H1 (cell line): Measurements from ENCODE around the gene NTN5. TPM values are rescaled to one million over a fixed set of nuclear protein-coding genes. Genes with fewer than 3 reads are reported as not detected.
A peak's percentile ranks its signal among the peaks of the same experiment; 100 is the strongest.

Experiments
- CBX5 ChIP-seq: fragments of 300-800, 300-1000 bp; sonication (generic); IDR thresholded peaks from 2 replicates; pipeline ENCODE4 v1.7.1; 2016; ENCODE audit warnings: antibody characterized with exemption, low read length, low read depth
- CHD2 ChIP-seq: IDR thresholded peaks from 2 replicates; pipeline ENCODE4 v1.6.1; 2012; ENCODE audit warnings: low read length, improper control_type of control experiment
- FOSL1 ChIP-seq: IDR thresholded peaks from 2 replicates; pipeline ENCODE4 v1.6.1; 2011; ENCODE audit warnings: mild to moderate bottlenecking, low read depth, low read length, moderate library complexity; ENCODE audit not compliant: insufficient read depth
- KDM1A ChIP-seq: fragments of 200-600, 300-600 bp; sonication (generic); IDR thresholded peaks from 2 replicates; pipeline ENCODE4 v1.7.1; 2016; ENCODE audit warnings: mild to moderate bottlenecking, low read length, borderline replicate concordance
- RBBP5 ChIP-seq: IDR thresholded peaks from 2 replicates; pipeline ENCODE4 v1.7.1; 2012; ENCODE audit warnings: low read depth, mild to moderate bottlenecking, inconsistent platforms, low read length, moderate library complexity, borderline replicate concordance
- RNF2 ChIP-seq: fragments of 200-900, 300-1000 bp; sonication (generic); IDR thresholded peaks from 2 replicates; pipeline ENCODE4 v1.7.1; 2016; ENCODE audit warnings: borderline replicate concordance, low read depth, mild to moderate bottlenecking, antibody characterized with exemption, low read length; ENCODE audit not compliant: poor library complexity, severe bottlenecking; ENCODE audit errors: missing control alignments
- RXRA ChIP-seq: IDR thresholded peaks from 2 replicates; pipeline ENCODE4 v1.6.1; 2011; ENCODE audit warnings: low read depth, mild to moderate bottlenecking, low read length, moderate library complexity; ENCODE audit not compliant: insufficient read depth
- SIX5 ChIP-seq: IDR thresholded peaks from 2 replicates; pipeline ENCODE4 v1.6.1; 2011; ENCODE audit warnings: mild to moderate bottlenecking, low read depth, low read length
- SRF ChIP-seq: IDR thresholded peaks from 2 replicates; pipeline ENCODE4 v1.6.1; 2011; ENCODE audit warnings: mild to moderate bottlenecking, low read depth, low read length, moderate library complexity
- polyA plus RNA-seq, 7 experiments: library from polyadenylated mRNA; depleted of rRNA in 3 of 7; stranded (reverse) in 5 of 7; unstranded in 2 of 7; fragments of >200 nt in 5 of 7; fragments of 200-250 nt in 2 of 7; gene quantifications; 1 replicate in 5 of 7; 2 replicates in 1 of 7; 4 replicates in 1 of 7; pipeline versions ENCODE4 v1.2.1 to v1.2.3, GENCODE V29; 2011 to 2013; ENCODE audit warnings: missing spikeins in 2 of 7, mixed read lengths in 2 of 7
- total RNA-seq: library from RNA; stranded (reverse); fragmentation: NEBNext Ultra II Directional; extraction: Animal tissue kit (Norgen Biotek cat#: 25700); gene quantifications from 2 replicates; pipeline ENCODE4 v1.2.1, GENCODE V29; 2021
- TF ChIP-seq, protein P1 (sequence below): fragments of 300-600 bp; sonication (generic); IDR thresholded peaks from 2 replicates; pipeline ENCODE4 v1.7.1; 2012; ENCODE audit warnings: low read length, moderate library complexity, mild to moderate bottlenecking, inconsistent platforms; ENCODE audit not compliant: insufficient replicate concordance

The NTN5 gene
- total and polyA plus RNA-seq, 2 of the 8 experiments (the other 6 are each of a cell fraction or from before 2014, with no cell fraction given): 0.47 to 0.85 TPM

DNA sequence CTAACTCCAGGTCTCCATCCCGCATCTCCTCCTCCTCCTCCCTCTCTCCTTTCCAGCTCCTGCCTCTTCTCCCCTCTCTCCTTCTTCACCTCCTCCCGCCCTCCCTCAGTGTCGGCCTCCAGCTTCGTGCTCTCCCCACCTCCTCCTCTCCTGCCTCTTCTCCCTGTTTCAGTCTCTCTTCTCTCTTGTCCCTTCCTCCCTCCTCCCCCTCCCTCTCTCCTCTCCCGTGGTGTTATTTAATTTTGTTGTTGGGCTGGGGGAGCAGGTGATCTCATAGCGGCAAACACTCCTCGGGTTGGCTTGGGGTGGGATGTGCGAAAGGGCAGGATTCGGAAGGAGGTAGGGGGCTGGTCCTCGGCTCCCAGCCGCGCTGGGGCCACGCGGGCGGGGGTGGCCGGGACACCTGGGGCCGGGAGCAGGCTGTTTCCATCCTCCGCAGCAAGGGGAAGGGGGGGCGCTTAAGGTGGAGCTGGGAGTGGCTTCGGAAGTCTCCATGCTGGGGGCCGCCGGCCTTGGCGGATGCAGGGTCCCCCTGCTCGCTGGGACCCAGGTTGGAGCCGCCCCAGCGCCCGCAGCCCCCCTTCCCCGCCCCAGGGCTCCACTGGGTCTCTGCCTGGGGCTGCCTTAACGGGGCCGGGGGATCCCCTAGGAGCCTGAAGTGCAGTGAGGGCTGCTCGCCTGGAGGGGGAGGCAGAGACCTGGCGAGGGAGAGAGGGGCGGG is 26.7 kb downstream of the NTN5 start, which contains the start of gene CA11 (continued):
- TF ChIP-seq, protein P1, sequence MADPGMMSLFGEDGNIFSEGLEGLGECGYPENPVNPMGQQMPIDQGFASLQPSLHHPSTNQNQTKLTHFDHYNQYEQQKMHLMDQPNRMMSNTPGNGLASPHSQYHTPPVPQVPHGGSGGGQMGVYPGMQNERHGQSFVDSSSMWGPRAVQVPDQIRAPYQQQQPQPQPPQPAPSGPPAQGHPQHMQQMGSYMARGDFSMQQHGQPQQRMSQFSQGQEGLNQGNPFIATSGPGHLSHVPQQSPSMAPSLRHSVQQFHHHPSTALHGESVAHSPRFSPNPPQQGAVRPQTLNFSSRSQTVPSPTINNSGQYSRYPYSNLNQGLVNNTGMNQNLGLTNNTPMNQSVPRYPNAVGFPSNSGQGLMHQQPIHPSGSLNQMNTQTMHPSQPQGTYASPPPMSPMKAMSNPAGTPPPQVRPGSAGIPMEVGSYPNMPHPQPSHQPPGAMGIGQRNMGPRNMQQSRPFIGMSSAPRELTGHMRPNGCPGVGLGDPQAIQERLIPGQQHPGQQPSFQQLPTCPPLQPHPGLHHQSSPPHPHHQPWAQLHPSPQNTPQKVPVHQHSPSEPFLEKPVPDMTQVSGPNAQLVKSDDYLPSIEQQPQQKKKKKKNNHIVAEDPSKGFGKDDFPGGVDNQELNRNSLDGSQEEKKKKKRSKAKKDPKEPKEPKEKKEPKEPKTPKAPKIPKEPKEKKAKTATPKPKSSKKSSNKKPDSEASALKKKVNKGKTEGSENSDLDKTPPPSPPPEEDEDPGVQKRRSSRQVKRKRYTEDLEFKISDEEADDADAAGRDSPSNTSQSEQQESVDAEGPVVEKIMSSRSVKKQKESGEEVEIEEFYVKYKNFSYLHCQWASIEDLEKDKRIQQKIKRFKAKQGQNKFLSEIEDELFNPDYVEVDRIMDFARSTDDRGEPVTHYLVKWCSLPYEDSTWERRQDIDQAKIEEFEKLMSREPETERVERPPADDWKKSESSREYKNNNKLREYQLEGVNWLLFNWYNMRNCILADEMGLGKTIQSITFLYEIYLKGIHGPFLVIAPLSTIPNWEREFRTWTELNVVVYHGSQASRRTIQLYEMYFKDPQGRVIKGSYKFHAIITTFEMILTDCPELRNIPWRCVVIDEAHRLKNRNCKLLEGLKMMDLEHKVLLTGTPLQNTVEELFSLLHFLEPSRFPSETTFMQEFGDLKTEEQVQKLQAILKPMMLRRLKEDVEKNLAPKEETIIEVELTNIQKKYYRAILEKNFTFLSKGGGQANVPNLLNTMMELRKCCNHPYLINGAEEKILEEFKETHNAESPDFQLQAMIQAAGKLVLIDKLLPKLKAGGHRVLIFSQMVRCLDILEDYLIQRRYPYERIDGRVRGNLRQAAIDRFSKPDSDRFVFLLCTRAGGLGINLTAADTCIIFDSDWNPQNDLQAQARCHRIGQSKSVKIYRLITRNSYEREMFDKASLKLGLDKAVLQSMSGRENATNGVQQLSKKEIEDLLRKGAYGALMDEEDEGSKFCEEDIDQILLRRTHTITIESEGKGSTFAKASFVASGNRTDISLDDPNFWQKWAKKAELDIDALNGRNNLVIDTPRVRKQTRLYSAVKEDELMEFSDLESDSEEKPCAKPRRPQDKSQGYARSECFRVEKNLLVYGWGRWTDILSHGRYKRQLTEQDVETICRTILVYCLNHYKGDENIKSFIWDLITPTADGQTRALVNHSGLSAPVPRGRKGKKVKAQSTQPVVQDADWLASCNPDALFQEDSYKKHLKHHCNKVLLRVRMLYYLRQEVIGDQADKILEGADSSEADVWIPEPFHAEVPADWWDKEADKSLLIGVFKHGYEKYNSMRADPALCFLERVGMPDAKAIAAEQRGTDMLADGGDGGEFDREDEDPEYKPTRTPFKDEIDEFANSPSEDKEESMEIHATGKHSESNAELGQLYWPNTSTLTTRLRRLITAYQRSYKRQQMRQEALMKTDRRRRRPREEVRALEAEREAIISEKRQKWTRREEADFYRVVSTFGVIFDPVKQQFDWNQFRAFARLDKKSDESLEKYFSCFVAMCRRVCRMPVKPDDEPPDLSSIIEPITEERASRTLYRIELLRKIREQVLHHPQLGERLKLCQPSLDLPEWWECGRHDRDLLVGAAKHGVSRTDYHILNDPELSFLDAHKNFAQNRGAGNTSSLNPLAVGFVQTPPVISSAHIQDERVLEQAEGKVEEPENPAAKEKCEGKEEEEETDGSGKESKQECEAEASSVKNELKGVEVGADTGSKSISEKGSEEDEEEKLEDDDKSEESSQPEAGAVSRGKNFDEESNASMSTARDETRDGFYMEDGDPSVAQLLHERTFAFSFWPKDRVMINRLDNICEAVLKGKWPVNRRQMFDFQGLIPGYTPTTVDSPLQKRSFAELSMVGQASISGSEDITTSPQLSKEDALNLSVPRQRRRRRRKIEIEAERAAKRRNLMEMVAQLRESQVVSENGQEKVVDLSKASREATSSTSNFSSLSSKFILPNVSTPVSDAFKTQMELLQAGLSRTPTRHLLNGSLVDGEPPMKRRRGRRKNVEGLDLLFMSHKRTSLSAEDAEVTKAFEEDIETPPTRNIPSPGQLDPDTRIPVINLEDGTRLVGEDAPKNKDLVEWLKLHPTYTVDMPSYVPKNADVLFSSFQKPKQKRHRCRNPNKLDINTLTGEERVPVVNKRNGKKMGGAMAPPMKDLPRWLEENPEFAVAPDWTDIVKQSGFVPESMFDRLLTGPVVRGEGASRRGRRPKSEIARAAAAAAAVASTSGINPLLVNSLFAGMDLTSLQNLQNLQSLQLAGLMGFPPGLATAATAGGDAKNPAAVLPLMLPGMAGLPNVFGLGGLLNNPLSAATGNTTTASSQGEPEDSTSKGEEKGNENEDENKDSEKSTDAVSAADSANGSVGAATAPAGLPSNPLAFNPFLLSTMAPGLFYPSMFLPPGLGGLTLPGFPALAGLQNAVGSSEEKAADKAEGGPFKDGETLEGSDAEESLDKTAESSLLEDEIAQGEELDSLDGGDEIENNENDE: no peak
- TF ChIP-seq SIX5 (no peak), RXRA (peak; percentile 63; the same call in 1 of the 2 replicates), FOSL1 (no peak), KDM1A (peak; percentile 56; the same call in 1 of the 2 replicates), SRF (no peak), CHD2 (0 out of 2 replicates have a peak, but pooled peaks have one; percentile 25), CBX5 (no peak), RNF2 (no peak), RBBP5 (no peak; the same call in 1 of the 2 replicates)
